Breast epithelium (tissue), 3 donors: Measurements from ENCODE around the gene CDH20.

Source experiments
- CTCF ChIP-seq, 3 donors: fragments of 450-650 bp; IDR thresholded peaks; one replicate each; pipeline ENCODE4 v1.5.1; 2016 to 2017; ENCODE audit warnings: antibody characterized with exemption in 3 of 3, mild to moderate bottlenecking in 3 of 3, moderate library complexity in 3 of 3
- POLR2A ChIP-seq: fragments of 450-650 bp; IDR thresholded peaks from one replicate; pipeline ENCODE4 v1.6.1; 2016; ENCODE audit warnings: antibody characterized with exemption, mild to moderate bottlenecking, moderate library complexity
- POLR2AphosphoS5 ChIP-seq, 3 donors: sonication (generic); formaldehyde crosslinking; IDR thresholded peaks; one replicate each; pipeline ENCODE4 v1.6.1; 2017; ENCODE audit warnings: antibody characterized with exemption in 3 of 3

- TF ChIP-seq POLR2A: no peak
- no peak for TF ChIP-seq CTCF (IDR thresholded peaks at IDR 0.05)
- no peak for TF ChIP-seq POLR2AphosphoS5 (IDR thresholded peaks at IDR 0.05)
Observed at GRCh38 chr18:61360404-61361383, 27.5 kb downstream of the CDH20 start.
